GM23338 (cell line): ENCODE data around the gene KRTAP19-7. TPM values are rescaled to one million over a fixed set of nuclear protein-coding genes. Genes with fewer than 3 reads are reported as not detected.

Experiments
- ATAC-seq: fragments of 200-7000 bp; cut with Tn5 transposase; 3 replicates; pipeline ENCODE4 v1.9.1; 2020
- DNase-seq: peaks from one replicate; pipeline ENCODE4 v3.0.0-alpha.2; 2015; ENCODE audit warnings: low spot score
- H2AFZ ChIP-seq: fragments of 200-600 bp; sonication (generic); 2 replicates; pipeline ENCODE4 v1.8.0; 2016; ENCODE audit warnings: antibody characterized with exemption, mild to moderate bottlenecking, moderate library complexity
- H3F3A ChIP-seq: fragments of 200-600 bp; sonication (generic); replicated peaks from 2 replicates; pipeline ENCODE4 v1.8.0; 2017; ENCODE audit warnings: antibody characterized with exemption, mixed run types, low read depth
- H3K27ac ChIP-seq: fragments of 200-600 bp; sonication (generic); 2 replicates; pipeline ENCODE4 v1.6.1; 2016; ENCODE audit warnings: low read depth
- H3K27me3 ChIP-seq: fragments of 200-600 bp; sonication (generic); 2 replicates; pipeline ENCODE4 v1.8.0; 2016; ENCODE audit warnings: mild to moderate bottlenecking, mixed run types, moderate library complexity; ENCODE audit not compliant: insufficient read depth
- H3K36me3 ChIP-seq: fragments of 200-600 bp; sonication (generic); 2 replicates; pipeline ENCODE4 v1.8.0; 2016; ENCODE audit warnings: mild to moderate bottlenecking; ENCODE audit not compliant: insufficient read depth
- H3K4me1 ChIP-seq: fragments of 200-600 bp; sonication (generic); 2 replicates; pipeline ENCODE4 v1.8.0; 2016; ENCODE audit warnings: mild to moderate bottlenecking, moderate library complexity; ENCODE audit not compliant: insufficient read depth
- H3K4me2 ChIP-seq: fragments of 200-600 bp; sonication (generic); 2 replicates; pipeline ENCODE4 v1.7.1; 2017; ENCODE audit warnings: mixed run types
- H3K4me3 ChIP-seq: fragments of 200-600 bp; sonication (generic); 2 replicates; pipeline ENCODE4 v1.6.1; 2016; ENCODE audit warnings: mixed run types
- H3K79me2 ChIP-seq: fragments of 200-600 bp; sonication (generic); replicated peaks from 2 replicates; pipeline ENCODE4 v1.8.0; 2017; ENCODE audit warnings: mild to moderate bottlenecking; ENCODE audit not compliant: insufficient read depth
- H3K9me2 ChIP-seq: fragments of 200-600 bp; sonication (generic); 2 replicates; pipeline ENCODE4 v1.8.0; 2017; ENCODE audit not compliant: insufficient read depth
- H4K20me1 ChIP-seq: fragments of 200-600 bp; sonication (generic); replicated peaks from 2 replicates; pipeline ENCODE4 v1.8.0; 2017; ENCODE audit warnings: mild to moderate bottlenecking; ENCODE audit not compliant: insufficient read depth
- H3K27ac Mint-ChIP-seq: 2 replicates; pipeline ENCODE4 v1.8.0; 2020; ENCODE audit warnings: inconsistent platforms, mild to moderate bottlenecking, moderate library complexity, mixed read lengths
- H3K27me3 Mint-ChIP-seq: 3 replicates; pipeline ENCODE4 v1.8.0; 2022; ENCODE audit warnings: low read depth, mild to moderate bottlenecking, moderate library complexity, mixed read lengths, inconsistent platforms; ENCODE audit not compliant: insufficient read depth, poor library complexity
- H3K36me3 Mint-ChIP-seq: 3 replicates; pipeline ENCODE4 v1.8.0; 2021; ENCODE audit warnings: low read depth, mild to moderate bottlenecking, inconsistent platforms, moderate library complexity, mixed read lengths
- H3K4me1 Mint-ChIP-seq: 3 replicates; pipeline ENCODE4 v1.8.0; 2020; ENCODE audit warnings: mild to moderate bottlenecking, inconsistent platforms, mixed read lengths
- H3K4me3 Mint-ChIP-seq: 3 replicates; pipeline ENCODE4 v1.8.0; 2021; ENCODE audit warnings: moderate library complexity, mild to moderate bottlenecking, inconsistent platforms, mixed read lengths
- H3K9me3 Mint-ChIP-seq: 3 replicates; pipeline ENCODE4 v1.8.0; 2020; ENCODE audit warnings: moderate library complexity, mild to moderate bottlenecking, inconsistent platforms, mixed read lengths
- CREB1 ChIP-seq: fragments of 250-450 bp; sonication (Bioruptor Pico); IDR thresholded peaks from 2 replicates; pipeline ENCODE4 v1.5.0; 2020; ENCODE audit warnings: low read depth, mild to moderate bottlenecking, moderate library complexity
- EZH2 ChIP-seq: fragments of 200-600 bp; sonication (generic); IDR thresholded peaks from one replicate; pipeline ENCODE4 v1.8.0; 2017; ENCODE audit warnings: antibody characterized with exemption, mild to moderate bottlenecking, low read depth; ENCODE audit not compliant: unreplicated experiment
- EZH2phosphoT487 ChIP-seq: fragments of 200-600 bp; sonication (generic); IDR thresholded peaks from one replicate; pipeline ENCODE4 v1.8.1; 2018; ENCODE audit warnings: antibody characterized with exemption; ENCODE audit not compliant: unreplicated experiment
- NANOG ChIP-seq: IDR thresholded peaks from 2 replicates; pipeline ENCODE4 v1.6.1; 2016; ENCODE audit warnings: antibody characterized with exemption, borderline replicate concordance
- REST ChIP-seq: IDR thresholded peaks from one replicate; pipeline ENCODE4 v1.6.1; 2018; ENCODE audit warnings: antibody characterized with exemption; ENCODE audit not compliant: unreplicated experiment
- STAT1 ChIP-seq: IDR thresholded peaks from one replicate; pipeline ENCODE4 v1.6.1; 2016; ENCODE audit warnings: antibody characterized with exemption; ENCODE audit not compliant: unreplicated experiment
- ZNF462 ChIP-seq: fragments of 250-450 bp; sonication (Bioruptor Pico); IDR thresholded peaks from 2 replicates; pipeline ENCODE4 v1.5.0; 2020; ENCODE audit warnings: mild to moderate bottlenecking, moderate library complexity
- polyA plus RNA-seq: library from polyadenylated mRNA; unstranded; fragments of >200 nt; fragmentation: Nextera tagmentation; extraction: Ambion mirVana; gene quantifications from 2 replicates; pipeline ENCODE4 v1.2.1, GENCODE V29; 2016
- total RNA-seq: library from RNA; depleted of rRNA; stranded (reverse); fragments of >200 nt; shearing (Covaris generic); gene quantifications from 2 replicates; pipeline ENCODE4 v1.2.3, GENCODE V29; 2014

Gene KRTAP19-7
- total and polyA plus RNA-seq, 2 experiments from 2014 or later: not detected

- TF ChIP-seq STAT1 (no peak), ZNF462 (no peak), EZH2phosphoT487 (no peak)
These were observed 29.2 kb upstream of the KRTAP19-7 start, which contains the start of gene KRTAP22-2 (continued) for GRCh38 chr21:30590297-30590696.

GRCh38 chr21:30582870-30583269, 21.8 kb upstream of the KRTAP19-7 start:
- DNase-seq: no peak
- Histone ChIP-seq H3K27ac (no peak overlapping the region), H3F3A (no peaks in the 10 kb centered on the region), H3K4me2 (no peak overlapping the region), H3K4me3 (no peak overlapping the region), H2AFZ (no peak overlapping the region), H3K9me2 (no peaks in the 10 kb centered on the region), H3K27me3 (no peaks in the 10 kb centered on the region), H3K4me1 (no peaks in the 10 kb centered on the region), H4K20me1 (no peaks in the 10 kb centered on the region), H3K79me2 (no peaks in the 10 kb centered on the region), H3K36me3 (no peaks in the 10 kb centered on the region)
- TF ChIP-seq REST: no peak
- no peak for TF ChIP-seq EZH2
- no peak for TF ChIP-seq CREB1 (CRISPR knock-in tag)
- no peak for TF ChIP-seq NANOG
- Mint-ChIP-seq H3K9me3 (no peaks in the 10 kb centered on the region), H3K27me3 (no peaks in the 10 kb centered on the region), H3K27ac (no peak overlapping the region), H3K36me3 (no peaks in the 10 kb centered on the region), H3K4me3 (no peak overlapping the region), H3K4me1 (no peaks in the 10 kb centered on the region)
- no peak for ATAC-seq
